ENCODE measurements around the gene CHST15. TPM values are rescaled to one million over a fixed set of nuclear protein-coding genes. Genes with fewer than 3 reads are reported as not detected.
A peak's percentile ranks its signal among the peaks of the same experiment; 100 is the strongest.

The CHST15 gene
- total and polyA plus RNA-seq, 2 of the 13 experiments (the other 11 are each of a cell fraction or from before 2014, with no cell fraction given) = 1.4 to 94.7 TPM

DNA sequence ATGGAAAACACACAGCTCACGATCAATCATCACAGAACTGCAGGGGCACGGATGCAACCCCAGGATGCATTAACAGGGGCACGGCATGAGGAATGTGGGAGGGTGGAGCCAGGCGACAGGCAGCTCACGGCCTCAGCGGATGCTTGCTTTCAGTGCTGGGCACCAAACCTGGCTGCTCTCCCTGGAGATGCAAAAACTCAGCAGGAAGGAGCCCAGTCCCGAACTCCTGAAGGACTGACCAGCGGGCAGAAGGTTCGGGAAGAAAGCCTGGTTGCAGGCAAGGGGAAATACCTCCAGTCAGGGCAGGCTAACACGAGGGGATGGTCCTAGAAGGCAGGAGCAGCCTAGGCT, 66.8 kb downstream of the CHST15 start (continued):
- TF ChIP-seq ZNF563 (CRISPR knock-in tag; IDR thresholded peaks at IDR 0.05) = no peak

- Histone ChIP-seq H3K4me2 (ENCODE audit: low read depth, low read length) (no peak overlapping the region), H3K9ac (ENCODE audit: insufficient read depth, low read depth, low read length) (no peak overlapping the region), H3K79me2 (ENCODE audit: insufficient read depth, low read length) (no peaks in the 10 kb centered on the region), H4K20me1 (ENCODE audit: insufficient read depth, low read length) (peaks cover 8% of the 10 kb centered on the region; the same call in 1 of the 2 replicates), H3K4me1 (ENCODE audit: insufficient read depth, low read length) (peaks cover 20% of the 10 kb centered on the region; the same call in 1 of the 2 replicates), H3K27ac (ENCODE audit: extremely low read length, insufficient read depth, low read length) (no peak overlapping the region), H3K4me3 (replicated peaks in 1 of 3; ENCODE audit: insufficient read depth in 1 of 3, low read depth in 2 of 3, low read length in 3 of 3) (no peak overlapping the region), H2AFZ (ENCODE audit: low read length) (no peak overlapping the region), H3K36me3 (replicated peaks in 1 of 2; ENCODE audit: control insufficient read depth in 1 of 2, insufficient read depth in 2 of 2, low read length in 2 of 2) (peaks cover 32 to 57% of the 10 kb centered on the region in 2 experiments), H3K27me3 (ENCODE audit: control insufficient read depth in 1 of 2, insufficient read depth in 2 of 2, low read length in 2 of 2) (no peaks in the 10 kb centered on the region), H3K9me3 (ENCODE audit: low read length) (no peaks in the 10 kb centered on the region)
- intact Hi-C loops (cut with micrococcal nuclease; ENCODE audit: unreplicated experiment) (loop anchor here (10.0 kb wide), 1 partner anchor 129 kb away; no protein-coding TSS in a partner anchor), in situ Hi-C loops (cut with HindIII; ENCODE audit: extremely low pct_ligation_motif_present, low pct_unique_long_range_greater_than_20kb) (no loop called here)
- ATAC-seq (peak; percentile 56), FAIRE-seq (peak; percentile 32), DNase-seq (ENCODE audit: low spot score) (peak; percentile 48)
- CTCF ChIA-PET (ENCODE audit: low intra/inter-chr PET ratio, low total read pairs) = interaction anchor here (1.0 to 1.7 kb wide), 2 partner anchors 100 to 363 kb away, joined by 3 to 7 read pairs; no protein-coding TSS in a partner anchor
- POLR2A ChIA-PET = no interaction called here
- BruUV-seq (replicated peaks) = no TSS peak
- WGBS (ENCODE audit: low lambda C conversion rate) = 95% methylated on average over 13 of the region's 13 CpGs
- TF ChIP-seq RAD21 (CRISPR knock-in tag; IDR thresholded peaks at IDR 0.05) (peak; percentile 30; the same call in 1 of the 2 replicates), ELF1 (CRISPR knock-in tag; IDR thresholded peaks at IDR 0.05) (no peak), MAFK (conservative IDR thresholded peaks at IDR 0.05 in 1 of 2, IDR thresholded peaks at IDR 0.05 in 1 of 2; ENCODE audit: low read length in 2 of 2) (peak; percentile 48 to 71; a peak in 2 of 4 replicates), MAFF (IDR thresholded peaks at IDR 0.05; ENCODE audit: low read depth, low read length) (peak; percentile 43), ZNF761 (CRISPR knock-in tag; conservative IDR thresholded peaks at IDR 0.05) (no peak), DR1 (CRISPR knock-in tag; IDR thresholded peaks at IDR 0.05) (no peak), CBX5 (CRISPR knock-in tag; IDR thresholded peaks at IDR 0.05; ENCODE audit: borderline replicate concordance) (no peak), SRF (IDR thresholded peaks at IDR 0.05; ENCODE audit: low read depth, low read length) (no peak), HDAC6 (IDR thresholded peaks at IDR 0.05; ENCODE audit: low read depth, low read length) (no peak), SIN3A (IDR thresholded peaks at IDR 0.05; ENCODE audit: borderline replicate concordance, low read depth, low read length) (no peak), ZNF263 (CRISPR knock-in tag; IDR thresholded peaks at IDR 0.05) (peak; percentile 95), ZBTB7A (CRISPR knock-in tag; IDR thresholded peaks at IDR 0.05) (no peak), STAG1 (CRISPR knock-in tag; IDR thresholded peaks at IDR 0.05) (peak; percentile 76), FOXP1 (IDR thresholded peaks at IDR 0.05) (no peak), FOXP1 (CRISPR knock-in tag; IDR thresholded peaks at IDR 0.05) (no peak), ZNF773 (CRISPR knock-in tag; IDR thresholded peaks at IDR 0.05; ENCODE audit: borderline replicate concordance) (no peak), NR2F1 (CRISPR knock-in tag; IDR thresholded peaks at IDR 0.05) (no peak), REL (CRISPR knock-in tag; conservative IDR thresholded peaks at IDR 0.05) (no peak)
- TF ChIP-seq, protein P1, sequence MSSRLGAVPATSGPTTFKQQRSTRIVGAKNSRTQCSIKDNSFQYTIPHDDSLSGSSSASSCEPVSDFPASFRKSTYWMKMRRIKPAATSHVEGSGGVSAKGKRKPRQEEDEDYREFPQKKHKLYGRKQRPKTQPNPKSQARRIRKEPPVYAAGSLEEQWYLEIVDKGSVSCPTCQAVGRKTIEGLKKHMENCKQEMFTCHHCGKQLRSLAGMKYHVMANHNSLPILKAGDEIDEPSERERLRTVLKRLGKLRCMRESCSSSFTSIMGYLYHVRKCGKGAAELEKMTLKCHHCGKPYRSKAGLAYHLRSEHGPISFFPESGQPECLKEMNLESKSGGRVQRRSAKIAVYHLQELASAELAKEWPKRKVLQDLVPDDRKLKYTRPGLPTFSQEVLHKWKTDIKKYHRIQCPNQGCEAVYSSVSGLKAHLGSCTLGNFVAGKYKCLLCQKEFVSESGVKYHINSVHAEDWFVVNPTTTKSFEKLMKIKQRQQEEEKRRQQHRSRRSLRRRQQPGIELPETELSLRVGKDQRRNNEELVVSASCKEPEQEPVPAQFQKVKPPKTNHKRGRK (CRISPR knock-in tag; IDR thresholded peaks at IDR 0.05) = no peak
- TF ChIP-seq, protein P2, sequence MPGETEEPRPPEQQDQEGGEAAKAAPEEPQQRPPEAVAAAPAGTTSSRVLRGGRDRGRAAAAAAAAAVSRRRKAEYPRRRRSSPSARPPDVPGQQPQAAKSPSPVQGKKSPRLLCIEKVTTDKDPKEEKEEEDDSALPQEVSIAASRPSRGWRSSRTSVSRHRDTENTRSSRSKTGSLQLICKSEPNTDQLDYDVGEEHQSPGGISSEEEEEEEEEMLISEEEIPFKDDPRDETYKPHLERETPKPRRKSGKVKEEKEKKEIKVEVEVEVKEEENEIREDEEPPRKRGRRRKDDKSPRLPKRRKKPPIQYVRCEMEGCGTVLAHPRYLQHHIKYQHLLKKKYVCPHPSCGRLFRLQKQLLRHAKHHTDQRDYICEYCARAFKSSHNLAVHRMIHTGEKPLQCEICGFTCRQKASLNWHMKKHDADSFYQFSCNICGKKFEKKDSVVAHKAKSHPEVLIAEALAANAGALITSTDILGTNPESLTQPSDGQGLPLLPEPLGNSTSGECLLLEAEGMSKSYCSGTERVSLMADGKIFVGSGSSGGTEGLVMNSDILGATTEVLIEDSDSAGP (CRISPR knock-in tag; IDR thresholded peaks at IDR 0.05; ENCODE audit: borderline replicate concordance) = no peak
These were observed 67.5 kb downstream of the CHST15 start for GRCh38 chr10:124025660-124026588.

Data from HepG2 (cell line).